ENCODE measurements around the gene HEATR5A. TPM values are rescaled to one million over a fixed set of nuclear protein-coding genes. Genes with fewer than 3 reads are reported as not detected.

HEATR5A gene
- total and polyA plus RNA-seq, 2 of the 13 experiments (the other 11 are each of a cell fraction or from before 2014, with no cell fraction given): 36.4 to 105 TPM

DNA sequence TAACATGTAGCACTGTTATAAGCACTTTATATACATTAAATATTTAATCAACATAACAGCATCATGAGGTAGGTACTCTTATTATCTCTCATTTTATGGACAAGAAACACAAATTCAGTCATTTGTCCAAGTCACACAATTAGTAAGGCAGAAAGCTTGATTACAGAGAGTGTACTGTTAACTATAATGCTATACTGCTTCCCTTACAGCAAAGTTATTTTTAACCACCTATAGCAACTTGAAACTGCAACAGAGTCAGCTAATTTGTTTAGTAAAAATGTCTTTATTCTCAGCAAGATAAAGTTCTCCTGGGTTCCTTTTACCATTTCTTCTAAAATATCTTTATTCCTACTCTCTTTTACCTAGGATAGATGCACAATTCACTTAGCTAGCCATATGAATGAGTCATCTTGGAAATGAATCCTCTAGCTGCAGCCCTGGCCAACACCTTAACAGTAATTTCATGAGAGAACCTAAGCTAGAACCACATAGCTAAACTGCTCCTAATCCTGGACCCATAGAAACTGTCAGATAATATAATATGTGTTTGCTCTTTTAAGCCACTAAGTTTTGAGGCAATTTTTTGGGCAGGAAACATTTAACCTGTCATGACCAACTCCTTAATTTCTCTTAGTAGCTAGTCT lies 122.5 kb downstream of the HEATR5A start:
- no TSS peak for BruUV-seq (replicated peaks)
- TF ChIP-seq THYN1 (CRISPR knock-in tag; IDR thresholded peaks at IDR 0.05; ENCODE audit: borderline replicate concordance, low read depth) (no peak), HOXA7 (CRISPR knock-in tag; IDR thresholded peaks at IDR 0.05) (0 out of 2 replicates have a peak, but pooled peaks have one; percentile 12)
- ChIA-PET CTCF (ENCODE audit: low intra/inter-chr PET ratio, low total read pairs) (no interaction called here), POLR2A (interaction anchor here (1.5 to 2.7 kb wide), 4 partner anchors 11 to 90 kb away, joined by 3 to 18 read pairs (median 6); partner anchors contain the start of gene HECTD1)
- Histone ChIP-seq H3K36me3 (replicated peaks in 1 of 2; ENCODE audit: control insufficient read depth in 1 of 2, insufficient read depth in 2 of 2, low read length in 2 of 2) (peaks cover 2 to 20% of the 10 kb centered on the region in 2 experiments; a peak in 3 of 5 replicates), H3K9ac (ENCODE audit: insufficient read depth, low read depth, low read length) (no peak overlapping the region), H3K4me2 (ENCODE audit: low read depth, low read length) (no peak overlapping the region), H2AFZ (ENCODE audit: low read length) (no peak overlapping the region), H3K27me3 (ENCODE audit: control insufficient read depth in 1 of 2, insufficient read depth in 2 of 2, low read length in 2 of 2) (no peaks in the 10 kb centered on the region), H3K4me3 (replicated peaks in 1 of 3; ENCODE audit: insufficient read depth in 1 of 3, low read depth in 2 of 3, low read length in 3 of 3) (no peak overlapping the region), H3K27ac (ENCODE audit: extremely low read length, insufficient read depth, low read length) (no peak overlapping the region), H3K9me3 (ENCODE audit: low read length) (no peaks in the 10 kb centered on the region), H3K4me1 (ENCODE audit: insufficient read depth, low read length) (peaks cover 18% of the 10 kb centered on the region), H3K79me2 (ENCODE audit: insufficient read depth, low read length) (no peaks in the 10 kb centered on the region), H4K20me1 (ENCODE audit: insufficient read depth, low read length) (no peaks in the 10 kb centered on the region)
- intact Hi-C loops (cut with micrococcal nuclease; ENCODE audit: unreplicated experiment): no loop called here
- FAIRE-seq: no peak
- no peak for DNase-seq (ENCODE audit: low spot score)
- in situ Hi-C loops (cut with HindIII; ENCODE audit: extremely low pct_ligation_motif_present, low pct_unique_long_range_greater_than_20kb): no loop called here
- ATAC-seq: peak; percentile 22; the same call in 1 of the 3 replicates

DNA sequence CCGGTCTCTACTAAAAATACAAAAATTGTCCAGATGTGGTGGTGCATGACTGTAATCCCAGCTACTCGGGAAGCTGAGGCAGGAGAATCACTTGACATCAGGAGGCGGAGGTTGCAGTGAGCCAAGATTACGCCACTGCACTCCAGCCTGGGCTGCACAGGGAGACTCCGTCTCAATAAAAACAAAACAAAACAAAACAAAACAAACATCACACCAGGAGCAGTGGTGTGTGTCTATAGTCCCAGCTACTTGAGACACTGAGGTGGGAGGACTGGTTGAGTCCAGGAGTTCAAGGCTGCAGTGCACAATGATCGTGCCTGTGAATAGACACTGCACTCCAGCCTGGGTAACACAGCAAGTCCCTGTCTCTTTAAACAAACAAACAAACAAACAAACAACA lies 123.2 kb downstream of the HEATR5A start:
- Histone ChIP-seq H4K20me1 (ENCODE audit: insufficient read depth, low read length) (no peaks in the 10 kb centered on the region), H3K27ac (ENCODE audit: extremely low read length, insufficient read depth, low read length) (no peak overlapping the region), H3K36me3 (replicated peaks in 1 of 2; ENCODE audit: control insufficient read depth in 1 of 2, insufficient read depth in 2 of 2, low read length in 2 of 2) (peaks cover 2 to 18% of the 10 kb centered on the region in 2 experiments; a peak in 3 of 5 replicates), H3K4me3 (replicated peaks in 1 of 3; ENCODE audit: insufficient read depth in 1 of 3, low read depth in 2 of 3, low read length in 3 of 3) (no peak overlapping the region), H3K9me3 (ENCODE audit: low read length) (no peaks in the 10 kb centered on the region), H3K79me2 (ENCODE audit: insufficient read depth, low read length) (no peaks in the 10 kb centered on the region), H3K27me3 (ENCODE audit: control insufficient read depth in 1 of 2, insufficient read depth in 2 of 2, low read length in 2 of 2) (no peaks in the 10 kb centered on the region), H3K9ac (ENCODE audit: insufficient read depth, low read depth, low read length) (no peak overlapping the region), H2AFZ (ENCODE audit: low read length) (no peak overlapping the region), H3K4me1 (ENCODE audit: insufficient read depth, low read length) (peaks cover 21% of the 10 kb centered on the region), H3K4me2 (ENCODE audit: low read depth, low read length) (no peak overlapping the region)
- in situ Hi-C loops (cut with HindIII; ENCODE audit: extremely low pct_ligation_motif_present, low pct_unique_long_range_greater_than_20kb) (no loop called here), intact Hi-C loops (cut with micrococcal nuclease; ENCODE audit: unreplicated experiment) (no loop called here)
- ChIA-PET POLR2A (interaction anchor here (1.5 to 2.7 kb wide), 3 partner anchors 10 to 89 kb away, joined by 3 to 18 read pairs (median 8); partner anchors contain the start of gene HECTD1), CTCF (ENCODE audit: low intra/inter-chr PET ratio, low total read pairs) (no interaction called here)
- ATAC-seq (peak; percentile 58), FAIRE-seq (peak; percentile 21), DNase-seq (ENCODE audit: low spot score) (peak; percentile 52)
- BruUV-seq (replicated peaks): no TSS peak
- 74% methylated on average over 6 of the region's 6 CpGs for WGBS (ENCODE audit: low lambda C conversion rate)
- TF ChIP-seq RARA (CRISPR knock-in tag; IDR thresholded peaks at IDR 0.05) (0 out of 2 replicates have a peak, but pooled peaks have one; percentile 37), SOX5 (CRISPR knock-in tag; IDR thresholded peaks at IDR 0.05; ENCODE audit: borderline replicate concordance) (peak; percentile 36; the same call in 1 of the 2 replicates), FOXJ3 (CRISPR knock-in tag; IDR thresholded peaks at IDR 0.05; ENCODE audit: borderline replicate concordance) (peak; percentile 68; the same call in 1 of the 2 replicates), YEATS4 (CRISPR knock-in tag; IDR thresholded peaks at IDR 0.05; ENCODE audit: borderline replicate concordance) (peak; percentile 40; the same call in 1 of the 2 replicates), BHLHE40 (IDR thresholded peaks at IDR 0.05; ENCODE audit: low read length) (no peak), JUND (CRISPR knock-in tag; IDR thresholded peaks at IDR 0.05) (peak; percentile 14; the same call in 1 of the 2 replicates), HNF4A (CRISPR knock-in tag; IDR thresholded peaks at IDR 0.05) (peak; percentile 73), ISX (CRISPR knock-in tag; conservative IDR thresholded peaks at IDR 0.05) (no peak)
- TF ChIP-seq, protein P1, sequence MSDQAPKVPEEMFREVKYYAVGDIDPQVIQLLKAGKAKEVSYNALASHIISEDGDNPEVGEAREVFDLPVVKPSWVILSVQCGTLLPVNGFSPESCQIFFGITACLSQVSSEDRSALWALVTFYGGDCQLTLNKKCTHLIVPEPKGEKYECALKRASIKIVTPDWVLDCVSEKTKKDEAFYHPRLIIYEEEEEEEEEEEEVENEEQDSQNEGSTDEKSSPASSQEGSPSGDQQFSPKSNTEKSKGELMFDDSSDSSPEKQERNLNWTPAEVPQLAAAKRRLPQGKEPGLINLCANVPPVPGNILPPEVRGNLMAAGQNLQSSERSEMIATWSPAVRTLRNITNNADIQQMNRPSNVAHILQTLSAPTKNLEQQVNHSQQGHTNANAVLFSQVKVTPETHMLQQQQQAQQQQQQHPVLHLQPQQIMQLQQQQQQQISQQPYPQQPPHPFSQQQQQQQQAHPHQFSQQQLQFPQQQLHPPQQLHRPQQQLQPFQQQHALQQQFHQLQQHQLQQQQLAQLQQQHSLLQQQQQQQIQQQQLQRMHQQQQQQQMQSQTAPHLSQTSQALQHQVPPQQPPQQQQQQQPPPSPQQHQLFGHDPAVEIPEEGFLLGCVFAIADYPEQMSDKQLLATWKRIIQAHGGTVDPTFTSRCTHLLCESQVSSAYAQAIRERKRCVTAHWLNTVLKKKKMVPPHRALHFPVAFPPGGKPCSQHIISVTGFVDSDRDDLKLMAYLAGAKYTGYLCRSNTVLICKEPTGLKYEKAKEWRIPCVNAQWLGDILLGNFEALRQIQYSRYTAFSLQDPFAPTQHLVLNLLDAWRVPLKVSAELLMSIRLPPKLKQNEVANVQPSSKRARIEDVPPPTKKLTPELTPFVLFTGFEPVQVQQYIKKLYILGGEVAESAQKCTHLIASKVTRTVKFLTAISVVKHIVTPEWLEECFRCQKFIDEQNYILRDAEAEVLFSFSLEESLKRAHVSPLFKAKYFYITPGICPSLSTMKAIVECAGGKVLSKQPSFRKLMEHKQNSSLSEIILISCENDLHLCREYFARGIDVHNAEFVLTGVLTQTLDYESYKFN (CRISPR knock-in tag; conservative IDR thresholded peaks at IDR 0.05): peak; percentile 48; the same call in 1 of the 2 replicates
- TF ChIP-seq, protein P2, sequence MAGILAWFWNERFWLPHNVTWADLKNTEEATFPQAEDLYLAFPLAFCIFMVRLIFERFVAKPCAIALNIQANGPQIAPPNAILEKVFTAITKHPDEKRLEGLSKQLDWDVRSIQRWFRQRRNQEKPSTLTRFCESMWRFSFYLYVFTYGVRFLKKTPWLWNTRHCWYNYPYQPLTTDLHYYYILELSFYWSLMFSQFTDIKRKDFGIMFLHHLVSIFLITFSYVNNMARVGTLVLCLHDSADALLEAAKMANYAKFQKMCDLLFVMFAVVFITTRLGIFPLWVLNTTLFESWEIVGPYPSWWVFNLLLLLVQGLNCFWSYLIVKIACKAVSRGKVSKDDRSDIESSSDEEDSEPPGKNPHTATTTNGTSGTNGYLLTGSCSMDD (CRISPR knock-in tag; IDR thresholded peaks at IDR 0.05): 0 out of 2 replicates have a peak, but pooled peaks have one; percentile 59
- TF ChIP-seq, protein P3, sequence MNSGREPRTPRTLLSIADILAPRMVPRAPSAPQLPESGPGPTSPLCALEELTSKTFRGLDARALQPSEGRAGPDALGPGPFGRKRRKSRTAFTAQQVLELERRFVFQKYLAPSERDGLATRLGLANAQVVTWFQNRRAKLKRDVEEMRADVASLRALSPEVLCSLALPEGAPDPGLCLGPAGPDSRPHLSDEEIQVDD (CRISPR knock-in tag; IDR thresholded peaks at IDR 0.05; ENCODE audit: borderline replicate concordance): 0 out of 2 replicates have a peak, but pooled peaks have one; percentile 38
